MM.1S (cell line): ENCODE measurements around the gene EBLN2.

Source experiments
- CTCF ChIP-seq: fragments of 300-600 bp; sonication (generic); IDR thresholded peaks from 2 replicates; pipeline ENCODE4 v1.5.1; 2016; ENCODE audit warnings: antibody characterized with exemption, low read length, mixed read lengths
- EZH2 ChIP-seq: fragments of 300-600 bp; sonication (generic); optimal IDR thresholded peaks from 2 replicates; pipeline ENCODE3; 2017; ENCODE audit warnings: low read depth, mild to moderate bottlenecking, antibody characterized with exemption, low read length, mixed read lengths
- EZH2phosphoT487 ChIP-seq: fragments of 300-600 bp; sonication (generic); IDR thresholded peaks from 2 replicates; pipeline ENCODE4 v1.6.1; 2018; ENCODE audit warnings: antibody characterized with exemption, low read length

GRCh38 chr3:73056845-73057150 lies 4.7 kb upstream of the EBLN2 start:
- TF ChIP-seq CTCF (no peak), EZH2 (no peak), EZH2phosphoT487 (no peak)
